Measurements from ENCODE around the gene ZC3H15.

ZC3H15 gene

DNA sequence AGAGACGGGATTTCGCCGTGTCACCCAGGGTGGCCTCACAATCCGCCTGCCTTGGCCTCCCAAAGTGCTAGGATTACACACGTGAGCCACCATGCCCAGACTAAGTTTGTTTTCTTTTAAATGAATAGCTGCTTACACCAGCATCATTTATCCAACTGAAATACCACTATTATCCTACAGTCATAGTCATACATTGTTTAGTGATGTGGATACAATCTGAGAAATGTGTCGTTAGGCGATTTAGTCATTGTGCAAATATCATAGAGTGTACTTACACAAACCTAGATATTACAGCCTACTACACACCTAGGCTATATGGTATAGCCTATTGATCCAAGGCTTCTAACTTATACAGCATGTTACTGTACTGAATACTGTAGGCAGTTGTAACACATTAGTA, 10.3 kb downstream of the ZC3H15 start:
- no peak overlapping the region for H3K4me3 ChIP-seq (ENCODE audit: low read length)
- no peaks in the 10 kb centered on the region for H3K27me3 ChIP-seq (ENCODE audit: control insufficient read depth, low read length)
- no peaks in the 10 kb centered on the region for H3K9me2 ChIP-seq (replicated peaks; ENCODE audit: control insufficient read depth, low read length)
- H4K20me1 ChIP-seq (ENCODE audit: control insufficient read depth, insufficient read depth, low read depth, low read length), result peaks cover 32% of the 10 kb centered on the region
- no peaks in the 10 kb centered on the region for H3K9me3 ChIP-seq (ENCODE audit: control insufficient read depth, insufficient read depth, low read length)
- H3F3A ChIP-seq (ENCODE audit: control insufficient read depth, insufficient read depth), result no peaks in the 10 kb centered on the region
- peaks cover 92% of the 10 kb centered on the region for H3K36me3 ChIP-seq (ENCODE audit: control insufficient read depth, low read length)
- H3K79me2 ChIP-seq (ENCODE audit: control insufficient read depth, low read length), result peaks cover 87% of the 10 kb centered on the region
- H3K4me1 ChIP-seq (ENCODE audit: control insufficient read depth, low read length), result peaks cover 9% of the 10 kb centered on the region
- H3K27ac ChIP-seq (ENCODE audit: low read depth, low read length), result no peak overlapping the region
- no peak overlapping the region for H3K4me2 ChIP-seq (ENCODE audit: low read length)
- no peak for TF ChIP-seq EZH2phosphoT487 (IDR thresholded peaks at IDR 0.05; ENCODE audit: borderline replicate concordance, low read length)
- TF ChIP-seq, protein P1, sequence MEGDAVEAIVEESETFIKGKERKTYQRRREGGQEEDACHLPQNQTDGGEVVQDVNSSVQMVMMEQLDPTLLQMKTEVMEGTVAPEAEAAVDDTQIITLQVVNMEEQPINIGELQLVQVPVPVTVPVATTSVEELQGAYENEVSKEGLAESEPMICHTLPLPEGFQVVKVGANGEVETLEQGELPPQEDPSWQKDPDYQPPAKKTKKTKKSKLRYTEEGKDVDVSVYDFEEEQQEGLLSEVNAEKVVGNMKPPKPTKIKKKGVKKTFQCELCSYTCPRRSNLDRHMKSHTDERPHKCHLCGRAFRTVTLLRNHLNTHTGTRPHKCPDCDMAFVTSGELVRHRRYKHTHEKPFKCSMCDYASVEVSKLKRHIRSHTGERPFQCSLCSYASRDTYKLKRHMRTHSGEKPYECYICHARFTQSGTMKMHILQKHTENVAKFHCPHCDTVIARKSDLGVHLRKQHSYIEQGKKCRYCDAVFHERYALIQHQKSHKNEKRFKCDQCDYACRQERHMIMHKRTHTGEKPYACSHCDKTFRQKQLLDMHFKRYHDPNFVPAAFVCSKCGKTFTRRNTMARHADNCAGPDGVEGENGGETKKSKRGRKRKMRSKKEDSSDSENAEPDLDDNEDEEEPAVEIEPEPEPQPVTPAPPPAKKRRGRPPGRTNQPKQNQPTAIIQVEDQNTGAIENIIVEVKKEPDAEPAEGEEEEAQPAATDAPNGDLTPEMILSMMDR (IDR thresholded peaks at IDR 0.05; ENCODE audit: low read depth, low read length, poor library complexity, severe bottlenecking), result no peak

DNA sequence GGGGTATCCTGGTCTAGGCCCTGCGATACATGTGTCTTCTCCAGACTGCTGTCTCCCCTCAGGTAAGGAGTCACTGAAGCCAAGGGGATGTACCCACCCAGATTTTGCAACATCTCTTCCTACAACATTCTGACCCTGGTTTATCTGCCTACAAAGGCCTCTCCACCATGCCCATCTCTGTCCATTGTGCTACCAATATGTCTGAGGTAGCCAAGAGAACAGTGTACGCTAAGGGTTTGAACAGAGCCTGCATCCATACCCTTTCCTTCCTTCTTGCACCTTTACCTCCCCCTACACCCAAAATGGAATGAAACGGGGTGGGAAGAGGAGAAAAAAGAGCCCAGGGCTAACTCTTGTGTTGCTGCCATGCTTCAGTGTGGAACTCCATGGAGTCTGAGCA, 11.9 kb downstream of the ZC3H15 start:
- Histone ChIP-seq H3K4me3 (ENCODE audit: low read length) (no peak overlapping the region), H3K4me2 (ENCODE audit: low read length) (no peak overlapping the region), H3K36me3 (ENCODE audit: control insufficient read depth, low read length) (peaks cover 91% of the 10 kb centered on the region), H3K79me2 (ENCODE audit: control insufficient read depth, low read length) (peaks cover 72% of the 10 kb centered on the region), H3K9me3 (ENCODE audit: control insufficient read depth, insufficient read depth, low read length) (no peaks in the 10 kb centered on the region), H3K9me2 (replicated peaks; ENCODE audit: control insufficient read depth, low read length) (no peaks in the 10 kb centered on the region), H3F3A (ENCODE audit: control insufficient read depth, insufficient read depth) (peaks cover 6% of the 10 kb centered on the region; the same call in 1 of the 2 replicates), H3K27ac (ENCODE audit: low read depth, low read length) (no peak overlapping the region), H4K20me1 (ENCODE audit: control insufficient read depth, insufficient read depth, low read depth, low read length) (peaks cover 20% of the 10 kb centered on the region), H3K4me1 (ENCODE audit: control insufficient read depth, low read length) (0 out of 2 replicates have a peak, but pooled peaks cover 5% of the 10 kb centered on the region), H3K27me3 (ENCODE audit: control insufficient read depth, low read length) (no peaks in the 10 kb centered on the region)
- TF ChIP-seq EZH2phosphoT487 (IDR thresholded peaks at IDR 0.05; ENCODE audit: borderline replicate concordance, low read length), result no peak
- TF ChIP-seq, protein P1 (IDR thresholded peaks at IDR 0.05; ENCODE audit: low read depth, low read length, poor library complexity, severe bottlenecking), result no peak

DNA sequence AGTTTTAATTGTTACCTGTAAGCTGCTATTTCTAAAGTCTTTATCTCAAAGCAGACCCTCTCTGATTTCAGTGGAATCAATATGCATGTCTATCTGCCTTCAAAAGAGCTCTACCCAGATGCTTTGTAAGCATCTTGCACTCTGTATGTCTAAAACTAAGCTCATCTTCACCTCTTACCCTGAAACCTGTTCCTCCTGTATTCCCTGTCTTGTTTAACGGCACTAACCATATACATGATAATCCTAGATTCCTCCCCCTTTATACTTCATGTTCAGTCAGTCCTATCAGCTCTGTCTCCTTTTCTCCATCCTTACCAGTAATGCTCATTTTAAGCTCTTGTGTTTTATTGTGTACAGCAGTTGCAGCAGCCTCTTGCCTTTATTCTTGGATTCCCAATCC, 12.8 kb downstream of the ZC3H15 start:
- H3K27me3 ChIP-seq (ENCODE audit: control insufficient read depth, low read length), result no peaks in the 10 kb centered on the region
- peaks cover 14% of the 10 kb centered on the region; the same call in 1 of the 2 replicates for H3F3A ChIP-seq (ENCODE audit: control insufficient read depth, insufficient read depth)
- H3K79me2 ChIP-seq (ENCODE audit: control insufficient read depth, low read length), result peaks cover 65% of the 10 kb centered on the region
- H3K4me2 ChIP-seq (ENCODE audit: low read length), result no peak overlapping the region
- peaks cover 12% of the 10 kb centered on the region for H4K20me1 ChIP-seq (ENCODE audit: control insufficient read depth, insufficient read depth, low read depth, low read length)
- H3K9me3 ChIP-seq (ENCODE audit: control insufficient read depth, insufficient read depth, low read length), result no peaks in the 10 kb centered on the region
- 0 out of 2 replicates have a peak, but pooled peaks cover under 1% of the 10 kb centered on the region for H3K4me1 ChIP-seq (ENCODE audit: control insufficient read depth, low read length)
- peaks cover 91% of the 10 kb centered on the region for H3K36me3 ChIP-seq (ENCODE audit: control insufficient read depth, low read length)
- H3K4me3 ChIP-seq (ENCODE audit: low read length), result no peak overlapping the region
- TF ChIP-seq EZH2phosphoT487 (IDR thresholded peaks at IDR 0.05; ENCODE audit: borderline replicate concordance, low read length), result no peak
- TF ChIP-seq, protein P1 (IDR thresholded peaks at IDR 0.05; ENCODE audit: low read depth, low read length, poor library complexity, severe bottlenecking), result no peak
- H3K27ac ChIP-seq (ENCODE audit: low read depth, low read length), result no peak overlapping the region
- no peaks in the 10 kb centered on the region for H3K9me2 ChIP-seq (replicated peaks; ENCODE audit: control insufficient read depth, low read length)
